Cerebellar cortex (tissue), 1 donor: Measurements from ENCODE around the gene SLC4A2.

ENCODE experiments used
- DNase-seq: peaks from one replicate; pipeline ENCODE4 v3.0.0-alpha.2; 2015; ENCODE audit warnings: low spot score

The SLC4A2 gene

GRCh38 chr7:151062399-151063211, 3.2 kb downstream of the SLC4A2 start:
- peak; percentile 72 for DNase-seq

- no peak for DNase-seq
These were observed 3.8 kb downstream of the SLC4A2 start for GRCh38 chr7:151063212-151063561.

GRCh38 chr7:151064454-151064853, 5.1 kb downstream of the SLC4A2 start:
- no peak for DNase-seq

- no peak for DNase-seq
These were observed 5.6 kb downstream of the SLC4A2 start for GRCh38 chr7:151064993-151065392.

- no peak for DNase-seq
These were observed 6.1 kb downstream of the SLC4A2 start for GRCh38 chr7:151065516-151065915.

GRCh38 chr7:151066273-151066974, 7.0 kb downstream of the SLC4A2 start:
- DNase-seq = no peak

- DNase-seq = no peak
These were observed 8.8 kb downstream of the SLC4A2 start for GRCh38 chr7:151068069-151068773.

- no peak for DNase-seq
These were observed 10.6 kb downstream of the SLC4A2 start for GRCh38 chr7:151069841-151070573.

- DNase-seq = no peak
These were observed 11.2 kb downstream of the SLC4A2 start for GRCh38 chr7:151070574-151070960.

GRCh38 chr7:151071032-151071866, 11.9 kb downstream of the SLC4A2 start:
- no peak for DNase-seq

GRCh38 chr7:151073990-151074389, 14.6 kb downstream of the SLC4A2 start:
- no peak for DNase-seq

GRCh38 chr7:151074817-151075661, 15.7 kb downstream of the SLC4A2 start:
- no peak for DNase-seq

- DNase-seq = no peak
These were observed 16.2 kb downstream of the SLC4A2 start for GRCh38 chr7:151075662-151075971.

GRCh38 chr7:151075978-151076426, 16.6 kb downstream of the SLC4A2 start:
- no peak for DNase-seq

GRCh38 chr7:151076863-151077704, 17.7 kb downstream of the SLC4A2 start:
- peak; percentile 36 for DNase-seq

GRCh38 chr7:151077705-151078232, 18.4 kb downstream of the SLC4A2 start:
- no peak for DNase-seq

- peak; percentile 90 for DNase-seq
These were observed 19.0 kb downstream of the SLC4A2 start for GRCh38 chr7:151078233-151079040.

- no peak for DNase-seq
These were observed 20.0 kb downstream of the SLC4A2 start for GRCh38 chr7:151079199-151079910.
